ENCODE results near the gene DNAH17. TPM values are rescaled to one million over a fixed set of nuclear protein-coding genes. Genes with fewer than 3 reads are reported as not detected.

Gene DNAH17
- total and polyA plus RNA-seq, 2 of the 8 experiments (the other 6 are each of a cell fraction or from before 2014, with no cell fraction given), result 0.14 to 0.67 TPM

GRCh38 chr17:78529871-78530670, 47.1 kb downstream of the DNAH17 start (continued):
- TF ChIP-seq GABPA (IDR thresholded peaks at IDR 0.05; ENCODE audit: borderline replicate concordance, insufficient read depth, low read length), result no peak
